ENCODE measurements around the gene CSTPP1.

CSTPP1 gene

GRCh38 chr11:46966773-46967172 is 30.2 kb downstream of the CSTPP1 start:
- no peak for TF ChIP-seq CTCF (IDR thresholded peaks at IDR 0.05; ENCODE audit: extremely low read depth, insufficient read depth, missing control alignments)
- in situ Hi-C loops (cut with MboI; ENCODE audit: low pct_unique_long_range_greater_than_20kb, low sequenced_read_pairs, unreplicated experiment): no loop called here
- DNase-seq (ENCODE audit: low spot score): no peak

GRCh38 chr11:46967962-46968361 is 31.4 kb downstream of the CSTPP1 start:
- in situ Hi-C loops (cut with MboI; ENCODE audit: low pct_unique_long_range_greater_than_20kb, low sequenced_read_pairs, unreplicated experiment): no loop called here
- no peak for TF ChIP-seq CTCF (IDR thresholded peaks at IDR 0.05; ENCODE audit: extremely low read depth, insufficient read depth, missing control alignments)

GRCh38 chr11:46969379-46969778 is 32.8 kb downstream of the CSTPP1 start:
- in situ Hi-C loops (cut with MboI; ENCODE audit: low pct_unique_long_range_greater_than_20kb, low sequenced_read_pairs, unreplicated experiment): no loop called here
- no peak for TF ChIP-seq CTCF (IDR thresholded peaks at IDR 0.05; ENCODE audit: extremely low read depth, insufficient read depth, missing control alignments)

More at GRCh38 chr11:46967962-46968361, 31.4 kb downstream of the CSTPP1 start:
- no peak for DNase-seq (ENCODE audit: low spot score)

GRCh38 chr11:46970913-46971625 is 34.5 kb downstream of the CSTPP1 start:
- TF ChIP-seq CTCF (IDR thresholded peaks at IDR 0.05; ENCODE audit: extremely low read depth, insufficient read depth, missing control alignments): no peak
- DNase-seq (ENCODE audit: low spot score): no peak
- in situ Hi-C loops (cut with MboI; ENCODE audit: low pct_unique_long_range_greater_than_20kb, low sequenced_read_pairs, unreplicated experiment): no loop called here

More at GRCh38 chr11:46969379-46969778, 32.8 kb downstream of the CSTPP1 start:
- no peak for DNase-seq (ENCODE audit: low spot score)

GRCh38 chr11:46972343-46972742 is 35.8 kb downstream of the CSTPP1 start:
- no peak for TF ChIP-seq CTCF (IDR thresholded peaks at IDR 0.05; ENCODE audit: extremely low read depth, insufficient read depth, missing control alignments)
- DNase-seq (ENCODE audit: low spot score): no peak
- in situ Hi-C loops (cut with MboI; ENCODE audit: low pct_unique_long_range_greater_than_20kb, low sequenced_read_pairs, unreplicated experiment): no loop called here

- DNase-seq (ENCODE audit: low spot score): no peak
- in situ Hi-C loops (cut with MboI; ENCODE audit: low pct_unique_long_range_greater_than_20kb, low sequenced_read_pairs, unreplicated experiment): no loop called here
- TF ChIP-seq CTCF (IDR thresholded peaks at IDR 0.05; ENCODE audit: extremely low read depth, insufficient read depth, missing control alignments): no peak
Observed at GRCh38 chr11:46972821-46973220, 36.3 kb downstream of the CSTPP1 start.

Data from GM13977 (cell line).